GM19099 (cell line): Measurements from ENCODE around the gene SEMA4A.

Source experiments
- POLR2A ChIP-seq: IDR thresholded peaks from 3 replicates; pipeline ENCODE4 v1.6.1; 2011; ENCODE audit warnings: low read depth; ENCODE audit not compliant: insufficient read length; ENCODE audit errors: extremely low read depth

Gene SEMA4A

DNA sequence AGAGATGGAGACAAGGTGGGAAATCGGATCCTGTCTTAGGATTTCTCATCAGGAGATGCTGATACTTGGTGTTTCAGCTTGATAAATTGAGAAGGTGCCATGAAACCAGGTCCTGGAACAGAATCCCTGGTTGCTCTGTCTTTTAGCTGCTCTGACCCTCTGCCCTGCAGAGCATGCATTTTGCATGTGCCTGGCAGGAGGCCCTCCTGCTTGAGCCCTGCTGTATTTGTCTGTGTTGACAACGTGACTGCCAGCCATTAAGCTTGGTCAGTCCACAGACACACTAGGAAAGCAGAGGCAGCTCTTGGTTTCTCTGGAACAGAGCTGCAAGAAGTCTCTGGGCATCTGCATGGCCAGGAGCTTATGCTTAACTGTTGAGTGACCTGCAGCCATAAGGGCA is 43.1 kb downstream of the SEMA4A start:
- TF ChIP-seq POLR2A = no peak

GRCh38 chr1:156198831-156199349 is 45.5 kb downstream of the SEMA4A start:
- no peak for TF ChIP-seq POLR2A

DNA sequence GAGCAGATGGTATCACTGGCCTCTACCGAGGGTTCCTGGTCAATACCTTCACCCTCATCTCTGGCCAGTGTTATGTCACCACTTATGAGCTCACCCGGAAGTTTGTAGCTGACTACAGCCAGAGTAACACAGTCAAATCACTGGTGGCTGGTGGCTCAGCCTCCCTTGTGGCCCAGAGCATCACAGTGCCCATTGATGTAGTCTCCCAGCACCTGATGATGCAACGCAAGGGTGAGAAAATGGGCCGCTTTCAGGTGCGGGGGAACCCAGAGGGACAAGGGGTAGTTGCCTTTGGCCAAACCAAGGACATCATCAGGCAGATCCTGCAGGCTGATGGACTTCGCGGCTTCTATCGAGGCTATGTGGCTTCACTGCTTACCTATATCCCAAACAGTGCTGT is 46.7 kb downstream of the SEMA4A start:
- no peak for TF ChIP-seq POLR2A

- no peak for TF ChIP-seq POLR2A
Measured at GRCh38 chr1:156203331-156203730, 49.9 kb downstream of the SEMA4A start.

DNA sequence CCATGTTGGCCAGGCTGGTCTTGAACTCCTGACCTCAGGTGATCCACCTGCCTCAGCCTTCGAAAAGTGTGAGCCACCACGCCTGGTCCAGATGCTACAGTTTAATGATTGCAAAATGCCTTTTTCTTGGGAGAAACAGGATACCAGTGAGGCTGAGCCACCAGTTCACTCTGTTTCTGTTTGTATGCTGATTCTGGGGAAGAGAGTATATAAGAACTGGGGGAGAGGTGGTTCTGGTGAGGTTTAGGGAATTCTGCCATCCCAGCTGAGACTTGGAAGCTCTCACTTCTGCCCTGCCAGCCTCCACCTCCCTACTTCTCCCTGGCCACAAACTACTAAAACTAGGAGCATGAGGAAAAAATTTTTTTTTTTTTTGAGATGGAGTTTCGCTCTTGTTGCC is 51.3 kb downstream of the SEMA4A start:
- no peak for TF ChIP-seq POLR2A

GRCh38 chr1:156211243-156211642 is 57.9 kb downstream of the SEMA4A start:
- TF ChIP-seq POLR2A = no peak

GRCh38 chr1:156212130-156212529 is 58.7 kb downstream of the SEMA4A start:
- no peak for TF ChIP-seq POLR2A

GRCh38 chr1:156212833-156213643 is 59.7 kb downstream of the SEMA4A start, which contains the start of gene PMF1:
Gene PMF1 (plus strand): TSS chr1:156213007. CDS start chr1:156213016, 9 bp downstream.
- TF ChIP-seq POLR2A = peak; percentile 83

- TF ChIP-seq POLR2A = no peak
Measured at GRCh38 chr1:156213644-156213966, 60.2 kb downstream of the SEMA4A start.

- TF ChIP-seq POLR2A = no peak
Measured at GRCh38 chr1:156214024-156214748, 60.8 kb downstream of the SEMA4A start.

DNA sequence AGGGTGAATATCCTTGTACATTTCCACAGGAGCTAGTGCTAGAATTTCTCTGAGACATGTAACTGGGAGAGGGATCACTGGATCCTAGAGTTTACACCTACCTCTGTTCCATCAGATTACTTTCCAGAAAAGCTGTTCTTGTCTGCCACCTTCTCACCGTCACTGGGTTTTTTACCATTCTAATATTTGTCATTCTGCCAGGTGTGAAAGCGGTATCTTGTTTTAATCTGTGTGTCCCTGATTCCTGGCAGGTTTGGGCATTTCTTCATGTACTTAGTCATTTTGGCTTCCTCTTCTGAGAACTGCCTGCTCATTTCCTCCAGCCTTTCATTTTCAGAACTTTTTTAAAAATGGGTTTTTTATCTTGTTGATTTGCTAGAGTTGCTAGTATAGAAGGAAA is 64.5 kb downstream of the SEMA4A start:
- TF ChIP-seq POLR2A = no peak

DNA sequence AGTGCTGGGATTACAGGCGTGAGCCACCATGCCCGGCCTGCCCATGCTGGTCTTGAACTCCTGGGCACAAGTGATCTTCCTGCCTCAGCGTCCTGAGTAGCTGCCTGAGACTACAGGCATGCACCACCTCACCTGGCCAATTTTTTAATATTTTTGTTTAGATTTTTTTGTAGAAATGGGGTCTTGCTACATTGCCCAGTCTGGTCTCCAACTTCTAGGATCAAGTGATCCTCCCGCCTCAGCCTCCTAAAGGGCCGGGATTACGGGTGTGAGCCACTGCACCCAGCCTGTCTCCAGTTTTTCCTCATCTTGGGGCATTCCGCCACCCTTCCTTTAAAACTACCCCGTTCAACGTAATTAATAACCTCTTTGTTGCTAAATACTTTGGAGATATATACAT is 66.8 kb downstream of the SEMA4A start:
- no peak for TF ChIP-seq POLR2A

GRCh38 chr1:156221986-156222692 is 68.8 kb downstream of the SEMA4A start:
- TF ChIP-seq POLR2A = no peak

- no peak for TF ChIP-seq POLR2A
Measured at GRCh38 chr1:156225677-156226014, 72.3 kb downstream of the SEMA4A start.

GRCh38 chr1:156226116-156226538 is 72.7 kb downstream of the SEMA4A start:
- no peak for TF ChIP-seq POLR2A
